Hindlimb muscle (tissue), 1 donor: ENCODE measurements around the gene HOMER3. TPM values are rescaled to one million over a fixed set of nuclear protein-coding genes. Genes with fewer than 3 reads are reported as not detected.
"Not testable (repeated sequence)": the region's sequence is repeated elsewhere in the genome, so short reads cannot be mapped to it uniquely, and the experiment has no call there.

ENCODE experiments used
- DNase-seq: peaks from one replicate; pipeline ENCODE4 v3.0.0-alpha.2; 2013
- polyA plus RNA-seq: library from polyadenylated mRNA; unstranded; fragments of 120-200 nt; gene quantifications from one replicate; pipeline ENCODE4 v1.2.1, GENCODE V29; 2013; ENCODE audit not compliant: insufficient read length

HOMER3 gene
- polyA plus RNA-seq, 1 donor = 80.1 TPM

DNA sequence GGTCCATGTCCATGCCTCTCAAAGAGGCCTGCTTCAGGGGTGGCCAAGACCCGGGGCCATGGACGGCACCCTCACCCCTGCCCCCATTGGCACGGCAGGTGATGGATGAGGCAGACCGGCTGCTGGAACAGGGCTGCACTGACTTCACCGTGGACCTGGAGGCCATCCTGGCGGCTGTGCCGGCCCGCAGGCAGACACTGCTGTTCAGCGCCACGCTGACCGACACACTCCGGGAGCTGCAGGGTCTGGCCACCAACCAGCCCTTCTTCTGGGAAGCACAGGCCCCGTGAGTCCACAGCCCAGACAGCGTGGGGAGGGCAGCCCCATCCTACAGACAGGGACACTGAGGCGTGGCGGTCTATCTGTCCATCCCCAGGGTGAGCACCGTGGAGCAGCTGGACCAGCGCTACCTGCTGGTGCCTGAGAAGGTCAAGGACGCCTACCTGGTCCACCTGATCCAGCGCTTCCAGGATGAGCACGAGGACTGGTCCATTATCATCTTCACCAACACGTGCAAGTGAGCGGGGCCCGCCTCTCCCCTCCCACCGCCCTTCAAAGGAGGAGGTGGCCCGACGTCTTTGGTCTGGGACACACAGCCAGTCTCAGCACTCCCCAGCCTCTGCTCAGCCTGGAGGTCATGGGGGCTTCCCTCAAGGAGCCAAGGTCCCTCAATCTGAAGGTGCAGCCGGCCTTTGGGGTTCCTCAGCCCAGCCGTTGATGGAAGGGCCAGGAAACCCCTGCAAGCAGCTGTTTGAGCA, 18.6 kb downstream of the HOMER3 start:
- no peak for DNase-seq

GRCh38 chr19:18921593-18921992, 19.4 kb downstream of the HOMER3 start:
- DNase-seq = no peak

DNA sequence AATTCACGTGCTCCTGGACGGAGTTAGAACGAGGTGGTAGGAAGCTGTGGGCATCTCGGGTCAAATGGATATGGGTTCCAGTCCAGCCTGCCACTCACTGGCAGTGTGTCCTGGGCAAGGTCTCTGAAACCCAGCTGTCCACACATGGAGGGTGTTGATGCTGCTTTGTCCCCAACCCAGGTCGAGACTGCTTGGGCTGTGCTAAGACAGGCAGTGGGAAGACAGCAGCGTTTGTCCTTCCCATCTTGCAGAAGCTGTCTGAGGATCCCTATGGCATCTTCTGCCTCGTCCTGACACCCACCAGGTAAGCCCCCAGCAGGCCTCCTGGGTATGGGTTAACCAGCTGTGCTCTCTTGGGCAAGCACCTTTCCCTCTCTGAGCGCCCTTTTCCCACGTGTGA, 20.6 kb downstream of the HOMER3 start:
- DNase-seq = no peak

DNA sequence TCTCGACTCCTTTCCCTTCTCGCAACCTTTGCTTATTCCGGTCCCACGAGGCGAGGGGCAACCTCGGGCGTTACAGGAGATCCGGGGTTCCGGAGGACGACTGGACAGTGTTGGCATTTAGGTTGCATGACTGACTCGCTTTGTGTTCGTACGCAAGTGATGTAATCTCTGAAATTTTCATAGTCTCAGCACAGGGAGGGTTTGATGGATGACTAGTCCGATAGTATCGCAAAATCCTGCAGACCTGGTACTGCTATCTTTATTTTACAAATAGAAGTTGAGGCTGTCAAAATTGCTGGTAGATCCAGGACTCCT, 21.2 kb downstream of the HOMER3 start:
- no peak for DNase-seq

DNA sequence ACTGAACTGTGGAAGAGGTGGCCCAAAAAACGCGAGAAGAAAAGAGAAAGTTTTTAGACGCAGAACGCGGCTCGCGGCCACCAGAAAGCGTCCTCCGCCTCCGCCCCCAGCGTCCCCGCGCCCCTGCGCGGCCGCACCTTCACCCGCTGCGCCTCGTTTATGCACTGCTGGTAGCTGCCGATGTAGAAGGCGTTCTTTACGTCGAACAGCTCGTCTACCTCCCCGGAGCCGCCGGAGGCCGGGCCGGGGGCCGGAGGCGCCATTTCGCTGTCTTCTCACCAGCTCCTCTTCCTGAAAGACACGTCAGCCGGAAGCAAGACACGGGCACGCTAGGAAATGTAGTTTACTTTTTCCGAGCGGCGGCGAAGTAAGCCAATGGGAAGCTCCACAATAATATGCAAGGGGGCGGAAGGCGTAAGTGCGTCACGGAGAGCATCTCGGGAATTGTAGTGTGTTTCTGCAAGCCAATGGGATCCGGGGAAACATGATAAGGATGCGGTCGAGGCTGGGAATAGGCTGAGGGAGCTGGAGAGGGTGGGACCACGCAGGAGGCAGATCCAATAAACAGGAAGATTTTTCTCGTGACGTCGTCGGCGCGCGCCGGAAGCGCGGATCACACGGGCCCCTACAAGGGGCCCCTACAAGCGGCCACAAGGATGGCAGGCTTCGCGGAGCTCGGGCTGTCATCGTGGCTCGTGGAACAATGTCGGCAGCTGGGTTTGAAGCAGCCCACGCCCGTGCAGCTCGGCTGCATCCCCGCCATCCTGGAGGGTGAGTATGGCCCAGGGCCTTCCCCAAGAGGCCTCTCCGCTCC, 21.7 kb downstream of the HOMER3 start, which contains the start of the genes COPE and DDX49:
COPE (minus strand) TSS at position 302 of the 814 bp plus-strand sequence; CDS start at position 263, 39 bp downstream.
DDX49 (plus strand) TSS at position 630 of the 814 bp plus-strand sequence; CDS start at position 657, 27 bp downstream.
- peak; percentile 100 for DNase-seq

DNA sequence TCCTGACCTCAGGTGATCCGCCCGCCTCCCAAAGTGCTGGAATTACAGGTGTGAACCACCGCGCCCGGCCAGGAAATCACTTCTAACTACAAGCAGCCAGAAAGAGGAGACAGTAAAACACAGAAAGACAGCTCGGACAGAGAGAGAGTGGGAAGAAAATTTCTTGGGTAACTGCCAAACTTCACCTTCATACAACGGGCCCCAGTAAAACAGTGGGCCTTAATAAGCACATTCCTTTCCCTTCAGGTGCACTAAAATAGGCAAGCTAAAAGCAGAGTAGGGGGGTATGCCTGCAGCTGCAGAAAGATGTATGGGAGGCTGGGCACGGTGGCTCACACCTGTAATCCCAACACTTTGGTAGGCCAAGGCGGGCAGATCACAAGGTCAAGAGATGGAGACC, 23.4 kb downstream of the HOMER3 start:
- DNase-seq = not testable (repeated sequence)

GRCh38 chr19:18915639-18916038, 25.4 kb downstream of the HOMER3 start:
- no peak for DNase-seq

GRCh38 chr19:18913466-18913865, 27.6 kb downstream of the HOMER3 start:
- DNase-seq = no peak

- no peak for DNase-seq
Measured at GRCh38 chr19:18912933-18913332, 28.1 kb downstream of the HOMER3 start.

- DNase-seq = no peak
Measured at GRCh38 chr19:18910801-18911436, 30.1 kb downstream of the HOMER3 start.

DNA sequence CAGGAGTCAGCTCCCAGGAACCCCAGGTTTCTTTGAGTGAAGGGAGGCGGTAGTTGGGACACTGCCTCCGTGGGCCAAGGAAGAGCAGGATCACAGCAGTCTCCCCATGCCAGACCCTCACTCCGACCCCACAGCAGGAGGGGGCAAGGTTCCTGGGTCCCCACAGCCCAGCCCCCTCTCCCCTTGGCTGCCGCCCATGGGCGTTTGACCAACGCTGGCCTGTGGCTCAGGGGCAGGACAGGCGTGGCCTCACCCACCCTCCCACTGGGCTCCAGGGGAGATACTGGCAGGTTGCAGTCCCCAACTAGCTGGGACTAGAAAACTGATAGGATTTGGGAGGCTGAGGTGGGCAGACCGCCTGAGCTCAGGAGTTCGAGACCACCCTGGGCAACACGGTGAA, 31.0 kb downstream of the HOMER3 start:
- no peak for DNase-seq

DNA sequence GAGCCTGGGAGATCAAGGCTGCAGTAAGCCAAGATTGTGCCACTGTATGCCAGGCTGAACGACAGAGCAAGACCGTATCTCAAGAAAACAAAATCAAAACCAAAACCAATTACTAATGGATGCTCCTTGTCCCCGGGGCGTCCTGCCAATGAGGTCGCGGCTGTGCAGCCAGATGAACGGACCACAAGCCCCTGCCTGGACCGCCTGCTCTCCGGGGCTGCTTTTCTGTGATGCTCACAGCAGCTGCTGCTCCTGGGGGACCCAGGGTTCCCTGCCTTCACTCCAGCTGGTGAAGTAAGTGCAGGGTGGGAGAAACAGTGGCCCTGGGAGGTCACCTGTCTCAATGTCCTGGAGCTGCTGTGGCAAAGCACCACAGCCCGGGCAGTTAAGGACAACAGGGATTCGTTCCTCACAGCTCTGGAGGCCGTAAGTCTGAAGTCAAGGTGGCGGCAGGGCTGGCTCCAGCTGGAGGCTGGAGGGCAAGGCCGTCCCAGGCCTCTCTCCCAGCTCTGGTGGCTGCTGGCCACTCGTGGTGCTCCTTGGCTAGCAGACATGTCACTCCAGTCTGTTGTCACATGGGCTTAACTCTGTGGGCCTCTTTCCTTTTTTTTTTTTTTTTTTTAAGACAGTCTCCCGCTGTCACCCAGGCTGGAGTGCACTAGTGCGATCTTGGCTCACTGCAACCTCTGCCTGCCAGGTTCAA, 31.9 kb downstream of the HOMER3 start:
- DNase-seq = no peak

GRCh38 chr19:18906605-18907519, 34.2 kb downstream of the HOMER3 start:
- no peak for DNase-seq

GRCh38 chr19:18905513-18906236, 35.3 kb downstream of the HOMER3 start:
- DNase-seq = no peak

DNA sequence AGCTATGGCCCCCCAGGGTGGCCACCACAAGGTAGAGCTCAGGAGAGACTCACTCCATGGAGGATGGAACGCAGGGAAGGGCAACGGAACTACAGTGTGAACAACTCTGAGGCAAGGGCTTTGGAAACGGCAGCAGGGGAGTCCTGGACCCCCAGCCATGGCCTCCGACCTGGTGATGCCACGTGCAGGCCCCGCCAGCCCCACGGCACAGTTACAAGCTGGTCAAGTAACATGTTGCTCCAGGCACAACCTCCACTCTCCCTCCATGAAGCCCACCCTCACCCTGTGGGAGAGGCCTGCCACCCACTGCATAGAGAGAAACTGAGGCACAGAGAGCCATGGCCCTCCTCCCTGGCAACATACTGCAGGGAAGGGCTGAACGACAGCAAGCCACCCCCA, 36.0 kb downstream of the HOMER3 start:
- DNase-seq = no peak

- no peak for DNase-seq
Measured at GRCh38 chr19:18904334-18905057, 36.5 kb downstream of the HOMER3 start.

GRCh38 chr19:18903156-18904037, 37.6 kb downstream of the HOMER3 start:
- no peak for DNase-seq

GRCh38 chr19:18902519-18902918, 38.5 kb downstream of the HOMER3 start:
- DNase-seq = not testable (repeated sequence)

DNA sequence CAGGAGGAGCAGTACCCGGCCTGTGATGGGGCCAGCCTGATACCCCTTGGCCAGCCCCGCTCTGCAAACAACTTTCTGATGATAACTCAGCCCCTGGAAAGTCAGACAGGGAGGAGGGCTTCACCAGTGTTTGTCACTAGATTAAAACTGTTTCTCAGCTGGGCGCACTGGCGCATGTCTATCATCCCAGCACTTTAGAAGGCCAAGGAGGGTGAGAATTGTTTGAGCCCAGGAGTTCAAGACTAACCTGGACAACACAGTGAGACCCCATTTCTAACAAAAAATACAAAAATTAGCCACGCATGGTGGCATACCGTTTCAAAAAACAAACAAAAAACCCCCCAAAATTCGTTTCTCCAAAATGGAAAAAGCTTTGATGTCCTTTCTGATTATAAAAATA, 39.5 kb downstream of the HOMER3 start:
- DNase-seq = no peak
